Natural killer cell treated with Interleukin-12 subunit alpha and Interleukin-12 subunit beta and Interleukin-15 and Interleukin-18, amount 100 ng/mL, for 72 hours (primary cell): ENCODE data around the gene CLDN9. TPM values are rescaled to one million over a fixed set of nuclear protein-coding genes. Genes with fewer than 3 reads are reported as not detected.
A peak's percentile ranks its signal among the peaks of the same experiment; 100 is the strongest.

Source experiments
- ATAC-seq, 2 donors: fragments of 150-1000 bp; cut with Tn5 transposase in 1 of 2; sonication (Bioruptor Pico), chemical (Tn5 transposase) in 1 of 2; 2 replicates each; pipeline ENCODE4 v1.10.0; 2021
- DNase-seq: peaks from one replicate; pipeline ENCODE4 v3.0.0; 2022; ENCODE audit warnings: low spot score
- H3K27ac Mint-ChIP-seq, 2 donors: 1 replicate in 1 of 2; 2 replicates in 1 of 2; pipeline ENCODE4 v1.8.0; 2022; ENCODE audit warnings: mixed read lengths in 2 of 2, mild to moderate bottlenecking in 1 of 2, moderate library complexity in 1 of 2
- H3K27me3 Mint-ChIP-seq, 2 donors: 1 replicate in 1 of 2; 2 replicates in 1 of 2; pipeline ENCODE4 v1.8.0; 2022; ENCODE audit warnings: mixed read lengths in 2 of 2
- H3K36me3 Mint-ChIP-seq: one replicate; pipeline ENCODE4 v1.8.0; 2022; ENCODE audit warnings: mixed read lengths
- H3K4me1 Mint-ChIP-seq, 2 donors: 1 replicate in 1 of 2; 2 replicates in 1 of 2; pipeline ENCODE4 v1.8.0; 2022; ENCODE audit warnings: low read depth in 2 of 2, mixed read lengths in 2 of 2, mild to moderate bottlenecking in 1 of 2
- H3K4me3 Mint-ChIP-seq: one replicate; pipeline ENCODE4 v1.8.0; 2022; ENCODE audit warnings: mixed read lengths
- H3K9me3 Mint-ChIP-seq: 2 replicates; pipeline ENCODE4 v1.8.0; 2022; ENCODE audit warnings: mixed read lengths
- total RNA-seq, 2 donors: library from RNA; stranded (reverse); gene quantifications; one replicate each; pipeline ENCODE4 v1.2.3, GENCODE V29; 2022

CLDN9 gene
- total RNA-seq, 2 donors from 2014 or later = 0.47 TPM; not detected in 1

DNA sequence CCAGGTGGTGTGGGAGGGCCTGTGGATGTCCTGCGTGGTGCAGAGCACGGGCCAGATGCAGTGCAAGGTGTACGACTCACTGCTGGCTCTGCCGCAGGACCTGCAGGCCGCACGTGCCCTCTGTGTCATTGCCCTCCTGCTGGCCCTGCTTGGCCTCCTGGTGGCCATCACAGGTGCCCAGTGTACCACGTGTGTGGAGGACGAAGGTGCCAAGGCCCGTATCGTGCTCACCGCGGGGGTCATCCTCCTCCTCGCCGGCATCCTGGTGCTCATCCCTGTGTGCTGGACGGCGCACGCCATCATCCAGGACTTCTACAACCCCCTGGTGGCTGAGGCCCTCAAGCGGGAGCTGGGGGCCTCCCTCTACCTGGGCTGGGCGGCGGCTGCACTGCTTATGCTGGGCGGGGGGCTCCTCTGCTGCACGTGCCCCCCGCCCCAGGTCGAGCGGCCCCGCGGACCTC, 798 bp downstream of the CLDN9 start:
- H3K36me3 Mint-ChIP-seq = no peaks in the 10 kb centered on the region
- no peak overlapping the region for H3K4me3 Mint-ChIP-seq
- H3K27ac Mint-ChIP-seq = no peak overlapping the region
- H3K27me3 Mint-ChIP-seq = peaks cover 0 to 4% of the 10 kb centered on the region in 2 donors
- peaks cover 1 to 3% of the 10 kb centered on the region in 2 donors for H3K4me1 Mint-ChIP-seq
- DNase-seq (no peak), ATAC-seq (no peak)
- H3K9me3 Mint-ChIP-seq = no peaks in the 10 kb centered on the region

DNA sequence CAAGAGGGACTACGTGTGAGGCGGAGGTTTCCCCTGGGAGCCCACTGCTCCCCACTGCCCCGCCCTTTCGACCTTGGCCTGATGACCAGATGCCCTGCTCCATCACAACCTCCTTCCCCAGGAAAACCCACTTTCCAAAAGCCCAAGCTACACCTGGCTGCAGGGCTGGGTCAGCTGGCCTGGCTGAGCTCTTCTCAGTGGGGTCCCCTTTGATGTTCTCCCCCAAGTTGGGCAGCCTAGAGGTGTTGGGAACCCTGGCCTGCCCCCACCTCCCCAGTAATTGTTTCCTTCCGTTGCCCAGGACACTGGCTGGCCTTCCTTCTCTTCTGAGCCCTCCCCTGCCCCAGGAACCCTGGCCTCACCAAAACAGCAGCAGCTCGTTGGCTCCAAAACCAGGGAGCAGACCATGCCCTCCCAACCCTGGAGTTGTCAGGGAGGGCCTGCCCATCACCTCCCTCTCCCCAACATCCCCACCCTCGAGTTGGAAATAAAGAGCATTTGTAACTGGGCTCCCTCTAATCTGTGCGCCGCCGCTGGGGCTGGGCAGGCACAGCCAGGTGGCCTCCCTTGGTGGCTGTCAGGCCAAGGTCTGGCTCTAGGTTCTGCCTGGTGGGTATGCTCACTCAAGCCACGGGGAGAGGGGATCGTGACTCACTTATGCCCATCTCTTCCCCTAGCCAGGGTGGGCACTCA, 1.4 kb downstream of the CLDN9 start:
- no peaks in the 10 kb centered on the region for H3K36me3 Mint-ChIP-seq
- peaks cover 0 to 4% of the 10 kb centered on the region in 2 donors for H3K27me3 Mint-ChIP-seq
- no peak overlapping the region for H3K27ac Mint-ChIP-seq
- H3K4me1 Mint-ChIP-seq = no peaks in the 10 kb centered on the region
- H3K4me3 Mint-ChIP-seq = no peak overlapping the region
- DNase-seq (no peak), ATAC-seq (no peak)
- no peaks in the 10 kb centered on the region for H3K9me3 Mint-ChIP-seq

DNA sequence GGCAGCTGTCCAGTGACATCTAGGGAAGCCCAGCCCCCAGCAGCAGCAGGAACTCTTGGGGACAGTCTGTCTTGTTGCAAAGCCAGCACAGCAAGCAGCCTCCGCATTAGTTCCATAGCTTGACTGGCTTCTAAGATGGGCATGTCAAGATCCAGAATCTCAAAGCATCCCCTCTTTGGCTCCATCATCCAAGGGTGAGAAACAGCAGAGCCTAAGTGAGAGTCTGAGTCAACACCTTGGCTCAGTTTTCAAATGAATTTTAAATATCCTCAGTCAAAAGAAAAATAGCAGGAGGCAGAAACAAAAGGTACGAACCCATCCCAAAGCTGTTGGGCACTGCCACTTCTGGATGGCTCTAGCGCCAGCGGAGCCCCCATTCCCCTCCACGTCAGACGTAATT, 2.2 kb downstream of the CLDN9 start:
- Mint-ChIP-seq H3K36me3 (no peaks in the 10 kb centered on the region), H3K4me1 (peaks cover 2 to 3% of the 10 kb centered on the region in 2 donors), H3K27ac (no peak overlapping the region), H3K9me3 (no peaks in the 10 kb centered on the region), H3K27me3 (peaks cover 0 to 4% of the 10 kb centered on the region in 2 donors), H3K4me3 (no peak overlapping the region)
- no peak for DNase-seq
- ATAC-seq = no peak

DNA sequence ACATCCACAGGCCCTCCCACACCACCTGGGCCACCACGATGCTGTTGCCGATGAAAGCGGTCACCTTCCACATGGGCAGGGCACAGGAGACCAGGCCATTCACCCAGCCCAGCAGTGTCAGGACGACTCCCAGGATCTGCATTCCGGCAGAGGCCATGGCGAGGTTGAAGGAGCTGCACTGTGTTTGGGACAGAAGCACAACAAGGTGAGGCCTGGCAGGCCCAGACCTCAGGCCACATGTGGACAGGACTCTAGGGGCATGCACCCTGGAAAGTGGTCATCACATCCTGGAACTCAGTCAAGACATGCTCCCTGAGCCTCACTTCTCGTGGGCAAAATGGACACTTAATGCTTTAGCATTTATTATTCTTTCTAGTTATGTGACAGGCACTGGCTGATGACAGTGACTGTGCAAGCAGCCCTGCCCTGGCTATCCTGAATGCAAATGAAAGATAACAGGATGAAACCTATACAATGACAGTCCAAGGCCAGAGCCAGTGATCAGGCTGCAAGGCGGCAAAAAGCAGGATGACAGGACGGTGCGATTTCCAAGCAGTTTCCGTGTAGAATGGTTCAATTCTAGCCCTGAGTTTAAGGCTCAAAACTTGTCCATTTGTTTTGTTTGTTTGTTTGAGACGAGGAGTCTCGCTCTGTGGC, 3.3 kb downstream of the CLDN9 start:
- Mint-ChIP-seq H3K27ac (no peak overlapping the region), H3K4me3 (no peak overlapping the region), H3K9me3 (no peaks in the 10 kb centered on the region), H3K27me3 (peaks cover 0 to 4% of the 10 kb centered on the region in 2 donors), H3K4me1 (peaks cover 3 to 5% of the 10 kb centered on the region in 2 donors), H3K36me3 (no peaks in the 10 kb centered on the region)
- ATAC-seq (no peak), DNase-seq (no peak)

DNA sequence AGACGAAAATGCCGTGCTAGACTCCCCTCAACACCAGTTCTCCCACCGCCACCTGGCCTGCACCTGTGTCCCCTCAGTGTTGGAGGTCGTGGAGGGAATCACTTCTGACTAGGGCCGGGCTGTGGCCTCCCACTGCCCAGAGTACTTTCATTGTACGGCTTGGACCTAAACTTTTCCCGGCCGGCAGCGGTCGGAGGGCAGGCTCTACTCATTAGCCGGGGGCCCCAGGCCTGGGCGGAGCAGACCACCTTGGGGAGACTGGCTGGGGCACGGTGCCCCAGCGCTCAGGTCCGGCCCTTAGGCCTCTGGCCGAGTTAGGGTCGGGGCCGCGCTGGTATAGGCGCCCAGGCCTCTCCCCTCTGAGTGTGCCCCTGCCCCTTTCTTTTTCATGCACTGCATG, 4.6 kb downstream of the CLDN9 start:
- Mint-ChIP-seq H3K27me3 (peaks cover 0 to 4% of the 10 kb centered on the region in 2 donors), H3K27ac (no peak overlapping the region), H3K36me3 (no peaks in the 10 kb centered on the region), H3K4me3 (no peak overlapping the region), H3K4me1 (peaks cover 13 to 17% of the 10 kb centered on the region in 2 donors), H3K9me3 (no peaks in the 10 kb centered on the region)
- ATAC-seq = no peak
- DNase-seq = no peak

DNA sequence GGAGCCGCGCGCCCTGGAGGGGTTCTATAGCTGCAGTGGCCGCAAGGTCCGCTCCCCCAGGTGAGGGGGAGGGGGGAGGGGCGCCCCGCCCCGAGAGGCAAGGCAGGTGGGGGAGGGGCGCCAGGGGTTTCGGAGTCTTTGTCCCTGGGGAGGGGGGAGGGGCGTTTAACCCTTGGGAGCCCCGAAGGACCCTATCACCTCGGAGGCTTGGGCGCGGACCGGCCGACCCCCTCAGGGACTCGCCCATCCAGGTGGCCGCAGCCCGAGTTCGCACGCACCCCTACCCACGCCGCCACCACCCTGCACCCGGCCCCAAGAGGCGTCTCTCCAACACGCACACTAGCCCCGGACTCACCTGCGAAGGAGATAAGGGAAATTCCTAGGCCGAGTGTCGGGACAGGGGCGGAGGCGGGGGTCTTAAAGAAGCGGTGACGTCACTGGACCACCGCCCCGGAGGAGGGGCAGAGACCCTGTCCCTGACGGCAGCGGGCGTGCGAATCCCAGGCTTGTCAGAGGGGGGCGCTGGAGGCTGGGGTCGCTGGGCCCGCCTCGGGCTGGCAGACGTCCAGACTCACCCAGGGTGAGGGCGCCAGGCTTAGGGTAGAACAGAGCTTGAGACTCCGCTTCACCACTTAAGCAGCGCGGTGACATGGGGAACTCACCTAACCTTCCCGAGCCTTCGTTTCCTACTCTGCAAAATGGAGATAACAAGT, 5.2 kb downstream of the CLDN9 start, which contains the start of gene CLDN6:
CLDN6 (minus strand) TSS at position 390 of the 713 bp plus-strand sequence. CDS start 2,162 bp downstream, outside the sequence.
- peaks cover 0 to 4% of the 10 kb centered on the region in 2 donors for H3K27me3 Mint-ChIP-seq
- H3K27ac Mint-ChIP-seq = no peak within 1 kb of the TSS
- H3K36me3 Mint-ChIP-seq = no peaks in the 10 kb centered on the region
- no peaks in the 10 kb centered on the region for H3K9me3 Mint-ChIP-seq
- H3K4me1 Mint-ChIP-seq = peaks cover 19 to 23% of the 10 kb centered on the region in 2 donors
- H3K4me3 Mint-ChIP-seq = no peak within 1 kb of the TSS
- ATAC-seq (no peak), DNase-seq (no peak)

DNA sequence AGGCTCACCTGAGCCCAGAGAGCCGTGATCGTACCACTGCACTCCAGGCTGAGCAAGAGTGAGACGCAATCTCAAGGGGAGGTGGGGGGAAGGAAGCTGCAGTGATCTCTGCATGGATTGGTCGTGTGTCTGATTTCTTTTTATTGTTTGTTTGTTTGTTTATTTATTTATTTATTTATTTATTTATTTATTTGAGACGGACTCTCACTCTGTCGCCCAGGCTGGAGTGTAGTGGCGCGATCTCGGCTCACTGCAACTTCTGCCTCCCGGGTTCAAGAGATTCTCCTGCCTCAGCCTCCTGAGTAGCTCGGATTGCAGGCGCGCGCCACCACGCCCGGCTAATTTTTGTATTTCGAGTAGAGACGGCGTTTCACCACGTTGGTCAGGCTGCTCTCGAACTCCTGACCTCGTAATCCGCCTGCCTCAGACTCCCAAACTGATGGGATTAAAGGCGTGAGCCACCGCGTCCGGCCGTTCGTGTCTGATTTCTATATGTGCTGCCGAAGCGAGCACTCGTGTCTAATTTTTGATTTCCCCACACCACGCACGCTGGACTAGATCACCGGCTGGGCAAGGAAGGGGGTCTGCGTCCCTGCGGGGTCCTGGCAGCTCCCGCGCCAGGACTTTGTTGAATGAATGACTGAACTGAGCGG, 7.0 kb downstream of the CLDN9 start:
- Mint-ChIP-seq H3K4me1 (peaks cover 32% of the 10 kb centered on the region in 2 donors), H3K4me3 (peak overlapping the region; percentile 88), H3K27me3 (no peaks in the 10 kb centered on the region), H3K27ac (peak overlapping the region; percentile 46 to 72), H3K9me3 (no peaks in the 10 kb centered on the region), H3K36me3 (no peaks in the 10 kb centered on the region)
- DNase-seq = no peak
- ATAC-seq = no peak

DNA sequence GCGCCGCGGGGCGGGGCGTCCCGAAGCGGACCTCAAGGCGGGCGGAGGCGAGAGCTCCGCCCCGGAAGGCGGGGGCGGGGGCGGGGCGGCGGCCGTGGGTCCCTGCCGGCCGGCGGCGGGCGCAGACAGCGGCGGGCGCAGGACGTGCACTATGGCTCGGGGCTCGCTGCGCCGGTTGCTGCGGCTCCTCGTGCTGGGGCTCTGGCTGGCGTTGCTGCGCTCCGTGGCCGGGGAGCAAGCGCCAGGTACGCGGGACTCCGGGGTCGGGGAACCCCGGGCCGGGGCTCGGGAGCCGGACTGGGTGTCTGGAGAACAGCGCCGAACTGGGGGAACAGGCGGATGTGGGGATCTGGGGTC, 7.5 kb downstream of the CLDN9 start, which contains the start of gene TNFRSF12A:
TNFRSF12A (plus strand) TSS at position 122 of the 357 bp plus-strand sequence; CDS start at position 152, 30 bp downstream.
- no peaks in the 10 kb centered on the region for H3K9me3 Mint-ChIP-seq
- H3K36me3 Mint-ChIP-seq = no peaks in the 10 kb centered on the region
- DNase-seq = peak; percentile 87

DNA sequence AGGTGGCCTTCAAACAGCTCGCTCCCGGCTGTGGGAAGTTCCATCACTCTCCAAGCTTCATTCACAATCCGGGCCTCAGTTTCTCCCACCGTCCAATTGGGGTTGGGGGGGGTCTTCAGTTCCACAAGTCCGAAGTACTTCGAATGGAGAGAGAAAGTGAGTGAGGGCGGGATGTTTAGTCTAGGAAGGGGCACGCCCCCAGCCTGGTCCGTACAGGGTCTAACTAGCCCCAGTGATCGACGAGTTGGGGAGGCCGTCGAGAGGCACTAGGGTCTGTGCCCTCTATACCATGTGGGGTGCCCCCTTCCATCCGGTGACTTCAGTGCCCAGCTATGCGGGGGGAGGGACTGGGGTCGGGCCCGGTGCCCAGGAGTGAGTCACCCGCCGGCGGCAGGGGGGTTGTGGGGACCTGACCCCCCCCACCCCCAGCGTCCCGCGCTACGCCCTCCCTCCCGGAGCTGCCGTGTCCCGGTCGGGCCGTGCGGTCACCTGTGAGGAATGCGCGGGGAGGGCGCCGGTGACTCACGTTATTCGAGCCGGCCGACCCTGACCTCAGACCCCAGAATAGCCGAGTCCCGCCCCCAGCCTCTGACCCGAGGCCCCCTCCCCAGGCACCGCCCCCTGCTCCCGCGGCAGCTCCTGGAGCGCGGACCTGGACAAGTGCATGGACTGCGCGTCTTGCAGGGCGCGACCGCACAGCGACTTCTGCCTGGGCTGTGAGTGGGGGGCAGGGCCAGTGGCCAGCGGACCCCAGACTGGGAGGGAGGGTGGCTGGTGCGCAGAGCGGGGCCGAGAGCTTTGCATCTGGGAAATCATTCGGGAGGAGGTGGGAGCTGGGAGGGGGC, 8.1 kb downstream of the CLDN9 start:
- H3K9me3 Mint-ChIP-seq = no peaks in the 10 kb centered on the region
- peaks cover 32% of the 10 kb centered on the region in 2 donors for H3K4me1 Mint-ChIP-seq
- ATAC-seq (peak; percentile 2 to 4), DNase-seq (no peak)
- H3K36me3 Mint-ChIP-seq = no peaks in the 10 kb centered on the region
- H3K27me3 Mint-ChIP-seq = no peaks in the 10 kb centered on the region
- peak overlapping the region; percentile 88 for H3K4me3 Mint-ChIP-seq
- peak overlapping the region; percentile 87 to 90 for H3K27ac Mint-ChIP-seq

More for the DNA sequence above, 7.5 kb downstream of the CLDN9 start, which contains the start of gene TNFRSF12A:
- Mint-ChIP-seq H3K27me3 (no peaks in the 10 kb centered on the region), H3K4me3 (peak within 1 kb of the TSS; percentile 88), H3K4me1 (peaks cover 32% of the 10 kb centered on the region in 2 donors), H3K27ac (peak within 1 kb of the TSS; percentile 87 to 90)
- peak; percentile 64 to 74 for ATAC-seq

DNA sequence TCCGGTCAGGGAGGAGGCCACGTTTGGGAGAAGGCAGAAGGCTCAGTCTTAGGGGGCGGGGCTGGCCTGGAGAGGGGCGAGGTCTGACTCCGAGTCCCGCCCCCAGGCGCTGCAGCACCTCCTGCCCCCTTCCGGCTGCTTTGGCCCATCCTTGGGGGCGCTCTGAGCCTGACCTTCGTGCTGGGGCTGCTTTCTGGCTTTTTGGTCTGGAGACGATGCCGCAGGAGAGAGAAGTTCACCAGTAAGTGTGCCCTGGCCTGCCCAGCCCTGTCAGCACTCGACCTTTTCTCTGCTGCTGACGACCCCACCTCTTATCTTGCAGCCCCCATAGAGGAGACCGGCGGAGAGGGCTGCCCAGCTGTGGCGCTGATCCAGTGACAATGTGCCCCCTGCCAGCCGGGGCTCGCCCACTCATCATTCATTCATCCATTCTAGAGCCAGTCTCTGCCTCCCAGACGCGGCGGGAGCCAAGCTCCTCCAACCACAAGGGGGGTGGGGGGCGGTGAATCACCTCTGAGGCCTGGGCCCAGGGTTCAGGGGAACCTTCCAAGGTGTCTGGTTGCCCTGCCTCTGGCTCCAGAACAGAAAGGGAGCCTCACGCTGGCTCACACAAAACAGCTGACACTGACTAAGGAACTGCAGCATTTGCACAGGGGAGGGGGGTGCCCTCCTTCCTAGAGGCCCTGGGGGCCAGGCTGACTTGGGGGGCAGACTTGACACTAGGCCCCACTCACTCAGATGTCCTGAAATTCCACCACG, 8.9 kb downstream of the CLDN9 start:
- Mint-ChIP-seq H3K27ac (peak overlapping the region; percentile 87 to 90), H3K4me1 (peaks cover 32% of the 10 kb centered on the region in 2 donors), H3K27me3 (no peaks in the 10 kb centered on the region), H3K36me3 (no peaks in the 10 kb centered on the region), H3K4me3 (peak overlapping the region; percentile 88), H3K9me3 (no peaks in the 10 kb centered on the region)
- peak; percentile 79 for DNase-seq
- ATAC-seq = peak; percentile 44 to 56

DNA sequence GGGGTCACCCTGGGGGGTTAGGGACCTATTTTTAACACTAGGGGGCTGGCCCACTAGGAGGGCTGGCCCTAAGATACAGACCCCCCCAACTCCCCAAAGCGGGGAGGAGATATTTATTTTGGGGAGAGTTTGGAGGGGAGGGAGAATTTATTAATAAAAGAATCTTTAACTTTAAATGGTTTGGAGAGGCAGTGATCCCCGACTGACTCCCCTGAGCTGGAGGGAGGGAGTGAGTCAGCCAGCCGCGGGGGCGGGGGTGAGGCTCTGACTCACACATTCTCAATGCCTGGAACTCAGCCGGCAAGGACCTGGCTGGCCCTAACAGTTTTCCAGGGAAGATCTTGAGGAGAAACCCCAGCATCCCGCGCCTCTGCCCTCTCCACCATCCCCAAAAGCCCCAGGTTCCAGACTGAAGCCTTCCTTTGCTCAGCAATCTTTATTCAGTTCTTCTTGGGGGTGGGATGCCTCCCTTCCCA, 9.5 kb downstream of the CLDN9 start:
- peak; percentile 90 for DNase-seq
- Mint-ChIP-seq H3K4me1 (peaks cover 32% of the 10 kb centered on the region in 2 donors), H3K27ac (peak overlapping the region; percentile 87 to 90), H3K9me3 (no peaks in the 10 kb centered on the region), H3K4me3 (peak overlapping the region; percentile 88), H3K27me3 (no peaks in the 10 kb centered on the region), H3K36me3 (no peaks in the 10 kb centered on the region)
- ATAC-seq = peak; percentile 48 to 64
